Measurements from ENCODE around the gene HSPB6. TPM values are rescaled to one million over a fixed set of nuclear protein-coding genes. Genes with fewer than 3 reads are reported as not detected.

HSPB6 gene
- total and polyA plus RNA-seq, 7 donors = 4.4 to 275 (median 59.4) TPM

DNA sequence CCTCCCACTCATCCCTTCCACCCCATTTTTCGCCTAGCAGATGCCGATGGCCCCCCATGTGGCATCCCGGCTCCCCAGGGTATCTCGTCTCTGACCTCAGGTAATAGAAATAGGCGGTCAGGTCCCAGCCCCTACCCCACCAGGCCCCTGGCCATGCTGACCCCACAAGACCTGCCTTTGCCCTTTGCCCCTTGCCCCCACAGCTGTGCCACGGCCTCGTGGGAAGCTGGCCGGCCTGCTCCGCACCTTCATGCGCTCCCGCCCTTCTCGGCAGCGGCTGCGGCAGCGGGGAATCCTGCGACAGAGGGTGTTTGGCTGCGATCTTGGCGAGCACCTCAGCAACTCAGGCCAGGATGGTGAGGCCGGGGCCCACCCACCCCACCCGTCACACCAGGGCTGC is 23.9 kb upstream of the HSPB6 start:
- no peak for TF ChIP-seq CTCF (IDR thresholded peaks at IDR 0.05)
- no peak for TF ChIP-seq EP300 (IDR thresholded peaks at IDR 0.05)
- no peak for TF ChIP-seq POLR2A (IDR thresholded peaks at IDR 0.05)
- no peaks in the 10 kb centered on the region for H3K27me3 ChIP-seq
- no peak for DNase-seq
- H3K9me3 ChIP-seq = no peaks in the 10 kb centered on the region
- no peak overlapping the region for H3K4me3 ChIP-seq
- 95 to 96% methylated on average over 20 of the region's 20 CpGs for WGBS, 2 donors
- H3K4me1 ChIP-seq = peaks cover 0 to 13% (median 6%) of the 10 kb centered on the region in 4 donors
- intact Hi-C loops (cut with DNase I) = no loop called here
- peaks cover 11 to 53% (median 16%) of the 10 kb centered on the region in 4 donors for H3K36me3 ChIP-seq
- no peak overlapping the region for H3K27ac ChIP-seq

- no peak overlapping the region for H3K4me3 ChIP-seq
- H3K27me3 ChIP-seq = no peaks in the 10 kb centered on the region
- WGBS, 2 donors = 95 to 97% methylated on average over 16 of the region's 16 CpGs
- no peak for TF ChIP-seq EP300 (IDR thresholded peaks at IDR 0.05)
- TF ChIP-seq POLR2A (IDR thresholded peaks at IDR 0.05) = no peak
- TF ChIP-seq POLR2AphosphoS5 (IDR thresholded peaks at IDR 0.05) = no peak
- TF ChIP-seq CTCF (IDR thresholded peaks at IDR 0.05) = no peak
- no peaks in the 10 kb centered on the region for H3K9me3 ChIP-seq
- H3K27ac ChIP-seq = no peak overlapping the region
- DNase-seq = no peak
- peaks cover 11 to 50% (median 16%) of the 10 kb centered on the region in 4 donors for H3K36me3 ChIP-seq
- intact Hi-C loops (cut with DNase I) = no loop called here
- peaks cover 0 to 13% (median 8%) of the 10 kb centered on the region in 4 donors for H3K4me1 ChIP-seq
These were observed 23.2 kb upstream of the HSPB6 start for GRCh38 chr19:35780058-35780457.

DNA sequence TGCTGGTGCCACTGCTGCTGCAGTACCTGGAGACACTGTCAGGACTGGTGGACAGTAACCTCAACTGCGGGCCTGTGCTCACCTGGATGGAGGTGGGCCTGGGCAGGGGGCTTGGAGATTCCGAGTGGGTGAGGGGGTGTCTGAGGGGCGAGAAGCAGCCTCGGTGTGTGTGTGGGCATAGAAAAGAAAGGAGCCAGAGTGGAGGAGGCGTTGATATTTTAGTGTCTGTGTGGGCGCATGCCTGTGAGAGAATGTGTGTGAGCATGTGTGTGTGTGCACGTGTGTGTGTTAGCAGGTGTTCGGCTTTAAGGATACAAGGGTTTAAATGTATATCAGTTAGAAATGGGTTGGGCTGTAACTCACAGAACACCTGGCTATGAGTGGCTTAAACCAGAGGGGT is 22.2 kb upstream of the HSPB6 start:
- Histone ChIP-seq H3K9me3 (no peaks in the 10 kb centered on the region), H3K4me1 (peaks cover 0 to 19% (median 14%) of the 10 kb centered on the region in 4 donors), H3K4me3 (no peak overlapping the region), H3K36me3 (peaks cover 11 to 43% (median 16%) of the 10 kb centered on the region in 4 donors), H3K27me3 (no peaks in the 10 kb centered on the region), H3K27ac (no peak overlapping the region)
- TF ChIP-seq POLR2A (IDR thresholded peaks at IDR 0.05) = no peak
- no peak for TF ChIP-seq POLR2AphosphoS5 (IDR thresholded peaks at IDR 0.05)
- TF ChIP-seq CTCF (IDR thresholded peaks at IDR 0.05) = no peak
- TF ChIP-seq EP300 (IDR thresholded peaks at IDR 0.05) = no peak
- no peak for DNase-seq
- 86 to 91% methylated on average over 8 of the region's 8 CpGs for WGBS, 2 donors
- intact Hi-C loops (cut with DNase I) = loop anchor here (5.0 kb wide), 2 partner anchors 118 to 153 kb away; no protein-coding TSS in a partner anchor

DNA sequence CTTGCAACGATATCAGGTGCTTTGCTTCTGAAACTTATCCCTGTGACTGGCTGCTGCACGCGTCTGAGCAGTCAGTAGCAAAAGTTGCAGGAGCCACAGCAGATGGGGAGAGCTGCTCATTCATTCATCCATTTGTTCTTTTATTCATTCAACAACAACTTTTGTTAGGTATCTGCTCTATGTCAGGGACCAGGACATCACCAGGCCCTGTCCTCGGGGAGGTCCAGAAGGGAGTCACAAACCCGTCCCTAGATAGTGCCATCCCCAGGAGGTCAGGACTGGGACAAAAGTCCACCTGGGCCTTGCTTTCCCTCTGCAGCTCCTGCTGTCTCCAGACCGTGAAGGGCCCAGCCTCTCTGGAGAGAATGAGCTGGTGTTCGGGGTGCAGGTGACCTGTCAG is 21.1 kb upstream of the HSPB6 start:
- WGBS, 2 donors = 81 to 97% methylated on average over 7 of the region's 7 CpGs
- Histone ChIP-seq H3K36me3 (peaks cover 11 to 43% (median 16%) of the 10 kb centered on the region in 4 donors), H3K9me3 (no peaks in the 10 kb centered on the region), H3K27ac (no peak overlapping the region), H3K4me3 (no peak overlapping the region), H3K4me1 (peaks cover 0 to 19% (median 14%) of the 10 kb centered on the region in 4 donors), H3K27me3 (no peaks in the 10 kb centered on the region)
- no peak for DNase-seq
- intact Hi-C loops (cut with DNase I) = loop anchor here (5.0 kb wide), 2 partner anchors 119 to 154 kb away; no protein-coding TSS in a partner anchor
- TF ChIP-seq CTCF (IDR thresholded peaks at IDR 0.05) (no peak), POLR2AphosphoS5 (IDR thresholded peaks at IDR 0.05) (no peak), EP300 (IDR thresholded peaks at IDR 0.05) (no peak), POLR2A (IDR thresholded peaks at IDR 0.05) (no peak)

All from sigmoid colon (tissue), 7 donors.